IPS DF 4.7 (cell line): ENCODE results near the gene KLF3.
A peak's percentile ranks its signal among the peaks of the same experiment; 100 is the strongest.

Experiments used
- DNase-seq: peaks from one replicate; pipeline ENCODE4 v3.0.0-alpha.2; 2013; ENCODE audit warnings: low spot score; ENCODE audit errors: extremely low read depth

Gene KLF3

DNA sequence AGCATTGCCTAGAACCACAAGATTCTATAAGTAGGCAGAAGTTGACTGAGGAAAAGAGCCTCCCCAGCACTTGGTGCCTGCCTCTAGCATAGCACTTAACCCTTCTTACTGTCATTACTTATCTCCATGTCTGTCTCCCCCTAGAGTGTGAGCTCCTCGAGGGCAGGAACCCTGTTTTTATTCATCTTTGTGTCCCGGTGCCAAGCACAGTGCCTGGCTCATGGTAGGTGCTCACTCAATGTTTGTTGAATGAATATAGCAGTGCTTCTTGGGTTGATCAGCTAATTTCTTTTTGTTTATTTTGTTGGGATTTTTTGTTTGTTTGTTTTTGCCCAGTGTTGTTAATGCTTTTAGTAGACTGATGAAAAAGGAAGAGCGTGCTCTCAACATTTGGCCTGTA lies 30.3 kb downstream of the KLF3 start:
- no peak for DNase-seq

DNA sequence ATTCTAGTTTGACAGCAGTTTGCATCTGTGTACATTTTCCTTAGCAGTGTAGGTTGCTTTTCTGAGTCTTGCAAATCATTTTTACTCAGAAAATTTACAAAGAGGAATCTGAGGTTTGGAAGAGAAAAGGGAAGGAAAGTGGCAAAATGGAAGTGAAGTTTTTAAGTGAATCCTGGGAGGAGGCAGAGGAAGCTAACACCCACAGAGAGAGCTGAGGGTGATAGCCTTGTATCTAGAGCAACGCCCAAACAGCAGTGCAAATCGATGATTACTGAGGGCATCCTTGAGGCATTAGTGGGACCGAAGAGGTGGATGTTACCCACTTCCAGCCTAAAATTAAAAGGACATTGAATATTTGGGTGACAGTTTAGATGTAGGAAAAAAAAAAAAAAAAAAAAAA lies 31.8 kb downstream of the KLF3 start:
- DNase-seq = no peak

DNA sequence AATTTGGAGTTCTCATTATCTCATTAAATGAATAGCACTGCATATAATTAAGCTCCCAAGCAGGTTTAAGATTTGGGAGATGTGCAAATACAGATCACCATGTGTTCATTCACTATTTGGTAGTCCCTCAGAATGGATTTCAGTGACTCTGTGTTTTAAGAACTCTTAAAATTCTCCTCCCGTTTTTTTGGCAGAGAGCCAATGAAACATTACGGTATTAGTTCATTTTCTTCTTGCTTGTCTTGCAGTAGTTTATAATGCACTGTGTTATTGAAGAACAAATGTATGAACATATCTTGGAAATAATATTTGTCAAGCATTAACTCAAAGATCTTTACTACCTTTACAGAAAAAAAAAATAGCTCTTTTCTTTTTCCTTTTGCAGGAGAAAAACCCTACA lies 32.7 kb downstream of the KLF3 start:
- no peak for DNase-seq

DNA sequence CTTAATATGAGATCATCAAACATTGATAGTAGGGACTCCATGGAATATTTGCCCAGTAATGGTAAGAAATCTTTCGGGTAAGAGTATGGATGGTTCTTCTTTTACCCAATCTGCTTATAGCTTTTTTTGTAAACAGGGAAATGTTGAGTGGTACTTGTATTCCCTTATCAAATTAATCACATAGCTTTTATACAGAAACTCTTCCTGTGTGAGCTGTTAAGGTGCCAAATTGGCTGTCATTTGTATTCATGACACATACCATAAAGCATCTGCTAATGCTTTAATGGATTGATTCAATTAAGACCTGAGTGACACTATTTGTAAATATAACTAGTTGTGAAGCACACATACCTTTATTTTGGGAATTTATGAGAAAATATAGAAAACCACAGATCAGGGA lies 34.2 kb downstream of the KLF3 start:
- DNase-seq = no peak

DNA sequence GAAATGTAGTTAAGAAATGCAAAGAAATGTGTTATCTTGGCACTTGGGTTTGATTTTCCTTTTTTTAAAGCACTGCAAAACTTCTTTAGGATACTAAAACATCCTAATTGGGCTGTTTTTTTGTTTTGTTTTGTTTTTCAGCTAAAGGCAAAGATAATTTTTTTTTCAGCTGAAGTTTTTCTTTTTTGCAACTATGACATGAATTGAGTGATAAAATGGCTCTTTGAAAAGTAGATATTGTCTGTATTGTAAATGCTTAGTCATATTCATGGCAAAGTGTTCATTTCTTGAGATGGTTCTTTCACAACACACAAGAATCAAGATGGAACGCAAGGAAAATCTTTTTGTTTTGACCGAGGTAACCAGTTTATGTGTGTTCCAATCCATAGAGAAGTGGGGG lies 35.1 kb downstream of the KLF3 start:
- no peak for DNase-seq

DNA sequence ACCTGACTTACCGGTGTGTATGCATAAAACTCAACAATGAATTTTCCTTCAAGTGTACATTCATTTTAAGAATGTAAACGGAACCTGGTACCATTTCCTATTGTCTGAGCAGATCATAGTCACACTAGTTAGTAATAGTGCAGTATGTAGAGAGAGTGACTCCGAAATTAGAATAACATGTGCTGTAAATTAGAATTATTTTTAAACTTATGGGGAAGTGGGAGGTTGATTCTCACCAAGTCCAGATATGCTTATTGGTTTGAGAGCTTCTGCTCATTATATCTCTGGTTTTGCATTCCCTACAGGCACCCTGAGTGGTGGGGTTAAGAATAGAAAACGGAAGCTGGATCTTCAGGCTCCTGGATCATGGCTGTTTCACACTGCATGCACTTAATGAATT lies 39.6 kb downstream of the KLF3 start:
- DNase-seq = no peak

DNA sequence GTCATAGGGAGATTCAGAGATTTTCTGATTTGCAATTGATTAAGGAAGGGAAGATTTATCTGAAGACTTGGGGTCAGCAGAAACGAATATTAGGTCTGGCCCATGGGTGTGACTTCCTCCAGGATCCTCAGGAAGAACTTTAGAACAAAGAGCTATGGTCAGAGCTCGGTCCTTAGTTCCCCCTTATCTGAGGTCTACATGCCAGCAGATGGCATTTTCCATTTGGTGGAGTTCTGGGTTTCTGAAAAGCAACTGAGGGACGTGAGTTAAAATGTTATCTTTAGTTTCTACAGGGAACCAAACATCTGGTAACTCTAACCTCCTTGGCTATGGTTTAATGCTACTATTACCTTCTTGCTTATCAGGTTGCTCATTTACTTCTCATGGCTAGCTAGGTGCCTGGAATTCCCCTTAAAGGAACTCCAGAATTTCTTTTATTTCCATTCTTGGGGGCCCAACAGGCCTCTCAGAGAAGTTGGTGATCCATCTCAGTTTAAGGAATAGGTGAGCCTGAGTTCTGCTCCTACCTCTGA lies 40.7 kb downstream of the KLF3 start:
- no peak for DNase-seq

DNA sequence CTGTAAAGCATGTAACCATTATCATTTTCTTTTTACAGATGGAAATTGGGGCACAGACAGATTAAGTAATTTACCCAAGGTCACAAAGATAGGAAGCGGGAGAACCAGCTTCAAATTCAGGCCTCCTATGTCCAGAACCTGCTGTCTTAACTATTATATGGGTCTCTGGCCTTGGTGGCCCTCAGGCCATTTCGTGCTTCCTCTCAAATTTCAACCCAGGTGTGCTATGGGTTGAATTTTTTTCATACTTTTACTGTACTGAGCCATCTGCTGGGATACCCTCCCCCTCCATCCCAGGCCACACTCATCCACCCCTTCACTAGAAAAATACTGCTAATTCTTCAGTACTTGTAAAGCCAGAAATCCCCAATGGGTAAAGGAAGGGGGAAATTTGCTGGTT lies 42.3 kb downstream of the KLF3 start:
- DNase-seq = no peak

DNA sequence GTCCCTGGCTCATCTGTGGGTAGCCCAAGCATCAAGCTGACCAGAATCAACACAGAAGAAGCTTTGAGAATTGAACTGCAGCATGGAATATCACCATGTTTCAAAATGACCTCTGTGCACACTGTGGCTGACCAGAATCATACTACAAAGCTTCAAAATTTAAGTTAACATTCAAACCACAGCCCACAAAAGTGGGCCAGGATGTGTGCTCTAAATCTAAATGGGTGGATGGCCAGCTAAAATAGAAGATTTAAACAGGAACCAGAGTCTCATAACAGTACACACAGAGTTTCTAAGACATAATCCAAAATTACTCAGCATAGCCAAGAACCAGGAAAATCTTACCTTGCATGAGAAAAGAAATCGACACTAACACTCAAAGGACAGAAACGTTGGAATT lies 46.1 kb downstream of the KLF3 start:
- no peak for DNase-seq

DNA sequence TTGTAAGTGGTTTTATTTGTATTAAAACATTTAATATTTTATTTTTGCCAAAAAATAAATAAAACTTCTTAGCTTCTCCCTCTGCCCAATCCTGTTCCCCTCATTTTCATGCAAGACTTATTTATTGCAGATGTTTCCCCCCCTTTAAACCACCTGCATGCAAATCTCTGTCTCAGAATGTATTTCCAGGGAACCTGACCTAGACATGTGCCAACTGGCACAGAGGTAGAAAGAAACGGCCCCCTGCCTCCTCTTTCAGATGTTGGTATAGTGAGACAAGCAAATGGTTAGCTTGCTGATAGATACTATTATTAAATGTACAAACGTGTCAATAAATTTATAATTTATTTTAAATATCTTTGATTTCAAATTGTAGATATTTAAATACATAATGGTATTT lies 47.1 kb downstream of the KLF3 start:
- no peak for DNase-seq

DNA sequence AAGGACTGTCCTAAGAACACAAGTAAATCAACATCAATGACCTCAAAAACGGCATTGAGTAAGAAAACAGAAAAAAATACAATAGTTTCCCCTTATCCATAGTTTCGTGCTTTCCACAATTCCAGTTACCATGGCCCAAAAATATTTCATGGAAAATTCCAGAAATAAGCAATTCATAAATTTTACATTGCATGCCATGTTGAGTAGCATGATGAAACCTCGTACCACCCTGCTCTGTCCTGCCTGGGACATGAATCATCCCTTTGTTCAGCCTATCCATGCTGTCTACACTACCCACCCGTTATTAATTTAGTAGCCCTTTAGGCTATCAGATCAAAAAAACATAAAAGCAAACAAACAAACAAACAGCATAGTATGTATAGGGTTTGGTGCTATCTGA lies 51.1 kb downstream of the KLF3 start:
- DNase-seq = no peak

DNA sequence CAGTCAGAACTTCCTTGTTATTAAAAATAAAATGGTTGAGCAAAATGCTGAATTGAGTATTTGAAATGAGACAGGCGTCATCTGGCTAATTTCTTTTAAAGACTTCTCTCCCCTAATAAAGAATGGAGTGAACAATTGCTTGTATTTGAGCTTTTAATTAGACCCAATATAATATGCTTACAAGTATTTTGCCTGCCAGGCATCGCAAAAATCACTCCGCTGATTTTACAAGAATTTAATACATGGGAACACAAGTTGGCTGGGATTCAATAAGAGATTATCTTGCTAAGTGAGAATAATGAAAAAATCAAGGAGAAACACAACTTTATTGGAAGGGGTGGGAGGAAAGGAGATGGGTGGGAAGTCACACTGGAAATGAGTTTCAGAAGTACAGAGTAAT lies 52.3 kb downstream of the KLF3 start:
- DNase-seq = no peak

DNA sequence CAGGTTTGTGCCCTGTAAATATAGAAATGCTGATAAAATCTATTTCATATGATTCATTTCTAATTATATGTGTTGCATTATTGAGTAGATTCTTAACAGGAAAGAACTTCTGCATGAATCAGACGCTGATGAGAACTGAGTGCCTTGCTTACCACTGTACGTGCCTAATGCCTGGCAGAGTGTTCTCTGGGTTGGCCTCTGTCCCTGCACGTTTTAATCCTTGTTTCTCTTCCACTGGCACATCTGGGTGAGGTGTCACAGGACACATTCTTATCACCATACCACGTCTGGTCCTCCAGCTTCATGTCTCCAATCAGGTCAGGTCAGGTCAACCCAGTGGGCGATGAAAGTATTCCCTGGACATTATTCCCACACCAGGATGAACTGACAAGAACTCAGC lies 53.6 kb downstream of the KLF3 start:
- DNase-seq = no peak

DNA sequence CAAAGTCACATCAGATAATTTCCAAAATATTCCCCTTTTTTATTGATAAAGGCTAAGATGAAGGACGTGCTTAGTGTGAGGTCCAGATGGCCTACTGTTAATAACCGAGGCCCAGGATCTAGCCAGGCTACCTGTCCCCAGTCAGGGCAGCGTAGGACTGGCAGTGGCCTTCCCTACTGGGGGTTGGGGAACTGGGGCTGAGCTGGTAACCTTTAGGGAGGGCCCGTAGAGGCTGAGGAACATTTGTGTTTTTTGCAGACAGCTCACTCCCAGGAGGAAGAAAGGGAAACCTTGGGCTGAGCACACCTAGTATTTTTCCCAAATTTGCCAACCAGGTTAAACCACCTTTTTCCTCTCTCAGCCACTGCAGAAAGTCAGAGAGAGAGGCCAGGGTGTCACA lies 59.1 kb downstream of the KLF3 start:
- DNase-seq = no peak

DNA sequence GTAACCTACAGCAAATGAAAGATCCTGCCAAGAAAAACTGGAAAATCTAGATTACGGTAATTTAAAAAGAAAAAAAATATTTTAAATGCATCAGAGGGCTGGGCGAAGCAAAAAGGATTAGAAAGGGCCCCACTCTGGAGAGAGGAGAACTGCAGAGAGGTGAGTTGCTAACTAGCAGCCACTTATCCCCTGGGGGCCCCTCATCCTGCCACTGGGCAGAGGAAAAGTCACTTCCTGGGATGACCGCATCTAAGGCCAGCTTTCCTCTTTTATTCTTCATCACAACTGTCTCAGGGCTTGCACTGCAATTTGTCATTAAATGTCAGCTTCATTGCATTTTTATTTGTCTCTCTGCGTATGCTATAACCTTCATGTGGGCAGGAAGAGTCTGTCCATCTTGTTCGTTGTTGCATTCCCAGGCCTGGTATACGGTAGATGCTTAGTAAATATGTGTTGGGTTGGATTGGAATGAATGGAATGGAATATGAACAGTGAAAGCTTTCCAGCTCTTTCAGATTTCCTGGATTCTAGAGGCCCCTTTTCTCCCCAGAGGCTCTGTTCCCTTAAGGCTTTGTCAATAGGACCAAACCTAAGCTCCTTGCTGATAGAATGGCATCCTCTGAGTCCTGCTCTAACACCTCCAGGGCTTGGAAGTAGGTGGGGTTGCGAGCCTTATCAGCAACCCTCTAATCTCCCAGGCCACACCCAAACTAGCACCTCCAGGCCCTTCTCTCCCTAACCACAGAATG lies 59.9 kb downstream of the KLF3 start:
- DNase-seq = no peak

DNA sequence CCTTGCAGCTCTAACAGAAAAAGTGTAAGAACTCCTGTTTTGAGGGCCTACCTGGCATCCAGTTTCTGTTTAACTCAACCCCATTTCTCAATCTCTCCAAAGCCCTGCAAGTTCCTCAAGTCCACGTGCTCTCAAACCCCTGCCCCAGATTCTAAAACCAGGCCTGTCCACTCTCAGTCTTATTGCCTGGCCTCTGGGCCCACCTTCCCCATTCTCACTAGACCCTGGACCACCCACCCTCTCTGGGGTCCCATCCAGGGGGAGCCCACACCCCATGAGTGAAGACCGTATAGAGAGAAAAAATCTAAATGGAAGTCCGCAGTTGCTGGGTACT lies 60.4 kb downstream of the KLF3 start:
- DNase-seq = no peak

DNA sequence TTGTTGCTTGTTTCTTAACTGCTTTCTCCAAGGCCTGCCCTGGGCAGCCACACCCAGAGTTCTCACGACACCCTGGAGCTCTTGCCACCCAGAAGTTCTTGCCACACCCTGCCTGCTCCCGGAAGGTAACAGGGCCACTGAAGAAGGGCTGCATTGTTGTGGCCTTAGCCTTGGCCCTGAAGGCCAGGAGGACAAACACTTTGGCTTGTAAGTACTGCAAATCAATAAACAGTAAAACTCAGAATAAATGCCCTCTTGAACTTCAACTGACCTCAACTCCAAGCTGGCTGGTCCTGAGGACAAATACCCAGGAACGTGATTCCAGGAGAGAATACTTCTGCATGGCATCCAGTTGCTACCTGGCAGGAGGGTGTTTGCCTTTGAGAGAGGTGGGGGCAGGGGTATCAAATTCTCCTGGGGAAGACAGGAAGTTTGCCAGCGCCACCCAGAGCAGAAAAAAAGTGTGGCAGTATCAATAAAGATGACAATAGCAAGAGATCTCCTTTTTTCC lies 64.7 kb downstream of the KLF3 start:
- no peak for DNase-seq

DNA sequence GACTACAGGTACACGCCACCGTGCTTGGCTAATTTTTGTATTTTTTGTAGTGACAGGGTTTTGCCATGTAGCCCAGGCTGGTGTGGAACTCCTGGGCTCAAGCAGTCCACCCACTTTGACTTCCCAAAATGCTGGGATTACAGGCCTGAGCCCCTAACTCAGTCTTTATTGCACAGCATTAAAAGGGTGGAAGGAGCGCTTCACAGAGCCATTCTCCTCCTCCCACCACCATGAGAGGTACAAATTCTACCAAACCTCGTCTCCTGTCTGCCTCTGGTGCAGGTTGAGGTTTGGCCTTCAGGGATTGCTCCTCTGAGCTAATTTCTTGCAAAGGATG lies 66.5 kb downstream of the KLF3 start:
- no peak for DNase-seq

DNA sequence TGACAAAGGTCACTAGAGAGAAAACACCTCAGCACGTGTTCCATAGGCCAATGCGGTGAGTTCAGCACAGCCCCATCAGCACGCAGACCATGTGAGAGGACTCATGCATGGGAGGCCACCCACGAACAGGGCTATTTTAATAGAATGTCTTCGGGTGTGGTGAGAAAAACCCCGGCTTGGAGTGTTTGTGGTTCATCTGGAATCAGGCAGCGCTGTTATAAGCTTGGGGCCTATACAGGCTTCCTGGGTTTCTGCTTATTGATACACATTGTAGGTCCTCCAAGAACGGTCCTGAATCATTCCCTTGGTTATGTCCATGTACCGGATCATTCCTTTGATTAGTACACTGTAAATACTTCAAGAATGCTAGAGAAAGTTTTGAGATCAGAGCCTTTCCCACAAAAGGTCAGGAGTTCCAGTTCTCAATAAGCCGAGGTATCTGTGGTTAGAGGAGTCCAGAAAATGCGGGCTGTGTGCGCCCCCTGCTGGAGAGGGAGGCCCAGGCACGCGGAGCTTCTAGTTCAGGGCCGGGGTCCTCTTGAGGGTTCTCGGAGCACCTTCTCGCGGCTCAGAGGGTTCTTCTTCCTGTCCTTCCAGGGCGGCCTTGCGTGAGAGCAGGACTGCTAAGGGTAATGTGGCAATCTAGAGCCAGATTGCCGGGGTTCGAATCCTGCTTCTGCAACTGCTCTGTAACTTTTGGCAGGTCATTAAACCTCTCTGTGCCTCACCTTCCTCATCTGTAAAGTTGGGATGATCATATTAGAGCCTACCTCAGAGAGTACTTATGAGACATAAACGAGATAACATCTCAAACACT lies 67.0 kb downstream of the KLF3 start:
- DNase-seq = peak; percentile 25

DNA sequence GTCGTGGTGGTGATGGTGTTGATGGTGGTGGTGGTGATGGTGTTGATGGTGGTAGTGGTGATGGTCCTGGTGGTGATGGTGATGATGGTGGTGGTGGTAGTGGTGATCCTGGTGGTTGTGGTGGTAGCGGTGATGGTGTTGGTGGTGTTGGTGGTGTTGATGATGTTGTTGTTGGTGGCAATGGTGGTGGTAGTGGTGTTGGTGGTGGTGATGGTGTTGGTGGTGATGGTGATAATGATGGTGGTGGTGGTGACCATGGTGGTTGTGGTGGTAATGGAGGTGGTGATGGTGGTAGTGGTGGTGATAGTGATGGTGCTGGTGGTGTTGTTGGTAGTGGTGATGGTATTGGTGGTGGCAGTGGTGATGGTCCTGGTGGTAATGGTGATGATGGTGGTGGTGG lies 69.7 kb downstream of the KLF3 start:
- no peak for DNase-seq

DNA sequence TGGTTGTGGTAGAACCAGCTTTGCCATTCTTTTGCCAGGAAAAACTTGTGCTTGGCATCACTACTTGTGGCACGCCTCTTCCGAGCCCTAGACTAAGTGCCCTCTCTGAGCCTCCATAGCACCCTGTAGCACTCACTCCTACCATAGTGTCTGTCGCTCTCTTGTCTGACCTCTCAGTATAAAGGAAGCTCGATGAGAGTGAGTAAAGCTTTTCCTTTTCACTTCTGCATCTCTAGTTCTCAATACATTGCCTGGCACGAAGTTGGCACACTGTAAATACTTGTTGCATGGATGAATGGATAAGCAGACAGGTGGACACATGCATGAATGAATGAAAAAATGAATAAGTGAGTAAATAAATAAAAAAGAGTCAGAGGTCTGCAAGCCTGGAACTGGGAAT lies 70.4 kb downstream of the KLF3 start:
- no peak for DNase-seq

DNA sequence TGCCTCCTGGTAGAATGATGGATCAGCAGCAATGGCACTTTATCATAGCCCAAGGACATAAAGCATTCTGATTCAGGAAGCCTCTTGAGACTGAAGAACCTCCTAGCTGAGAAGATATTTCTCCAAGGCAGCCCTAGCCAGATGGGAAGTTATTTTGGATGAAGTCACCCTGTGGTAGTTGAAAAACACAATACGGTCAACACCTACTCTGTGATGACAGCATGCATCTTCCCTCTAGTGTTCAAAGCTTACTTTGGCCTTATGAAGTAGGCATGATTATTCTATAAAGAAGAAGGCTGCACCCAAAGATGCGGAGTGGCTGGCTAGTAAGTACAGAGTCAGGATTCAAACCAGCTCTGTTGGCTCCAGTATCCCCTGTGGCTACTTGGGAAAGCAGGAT lies 70.9 kb downstream of the KLF3 start:
- DNase-seq = no peak

DNA sequence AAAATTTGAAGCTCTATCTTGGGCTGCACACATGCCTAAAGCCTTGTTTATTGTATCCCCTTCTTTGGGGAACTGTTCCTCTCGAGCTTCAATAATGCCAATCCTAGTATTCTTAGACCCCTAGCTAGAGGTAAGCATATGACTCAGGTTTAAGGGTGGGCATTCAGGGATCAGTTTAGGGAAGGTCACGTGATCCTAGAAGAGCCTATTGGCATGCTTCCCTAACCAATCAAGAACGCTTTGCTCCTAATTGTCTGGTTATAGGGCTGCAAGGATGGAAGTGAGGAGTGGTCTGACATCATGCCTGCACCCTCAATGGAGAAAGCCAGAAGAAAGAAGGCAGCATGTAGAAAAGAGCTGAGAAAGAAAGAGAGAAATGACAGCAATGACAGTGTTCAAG lies 71.9 kb downstream of the KLF3 start:
- no peak for DNase-seq
